ENCODE results near the gene SPTBN5. TPM values are rescaled to one million over a fixed set of nuclear protein-coding genes. Genes with fewer than 3 reads are reported as not detected.

SPTBN5 gene
- total RNA-seq, 1 donor from 2014 or later: 4.2 TPM

- no peaks in the 10 kb centered on the region for H3K9me3 Mint-ChIP-seq
- no peak for TF ChIP-seq CTCF (conservative IDR thresholded peaks at IDR 0.05)
- H3K4me1 Mint-ChIP-seq (ENCODE audit: unreplicated experiment): peaks cover 24% of the 10 kb centered on the region
- H3K27me3 Mint-ChIP-seq: no peaks in the 10 kb centered on the region
- DNase-seq (ENCODE audit: extremely low spot score, unreplicated experiment): no peak
- H3K36me3 Mint-ChIP-seq: peaks cover 3% of the 10 kb centered on the region
- peak overlapping the region; percentile 36 for H3K27ac Mint-ChIP-seq
- H3K4me3 Mint-ChIP-seq: no peak overlapping the region
Measured at GRCh38 chr15:41806291-41807181, 87.3 kb downstream of the SPTBN5 start.

GRCh38 chr15:41805711-41806110 is 88.1 kb downstream of the SPTBN5 start:
- DNase-seq (ENCODE audit: extremely low spot score, unreplicated experiment): no peak
- Mint-ChIP-seq H3K27ac (peak overlapping the region; percentile 7), H3K4me1 (ENCODE audit: unreplicated experiment) (peaks cover 19% of the 10 kb centered on the region), H3K9me3 (no peaks in the 10 kb centered on the region), H3K36me3 (peaks cover 7% of the 10 kb centered on the region), H3K27me3 (no peaks in the 10 kb centered on the region), H3K4me3 (no peak overlapping the region)
- no peak for TF ChIP-seq CTCF (conservative IDR thresholded peaks at IDR 0.05)

- Mint-ChIP-seq H3K27me3 (no peaks in the 10 kb centered on the region), H3K9me3 (no peaks in the 10 kb centered on the region), H3K27ac (peak overlapping the region; percentile 85), H3K36me3 (peaks cover 7% of the 10 kb centered on the region), H3K4me1 (ENCODE audit: unreplicated experiment) (peaks cover 19% of the 10 kb centered on the region), H3K4me3 (peak overlapping the region; percentile 13)
- DNase-seq (ENCODE audit: extremely low spot score, unreplicated experiment): no peak
- no peak for TF ChIP-seq CTCF (conservative IDR thresholded peaks at IDR 0.05)
Measured at GRCh38 chr15:41804916-41805666, 88.8 kb downstream of the SPTBN5 start.

- Mint-ChIP-seq H3K4me1 (ENCODE audit: unreplicated experiment) (peaks cover 19% of the 10 kb centered on the region), H3K4me3 (no peak overlapping the region), H3K36me3 (peaks cover 7% of the 10 kb centered on the region), H3K27me3 (no peaks in the 10 kb centered on the region), H3K9me3 (no peaks in the 10 kb centered on the region), H3K27ac (peak overlapping the region; percentile 85)
- no peak for DNase-seq (ENCODE audit: extremely low spot score, unreplicated experiment)
- TF ChIP-seq CTCF (conservative IDR thresholded peaks at IDR 0.05): no peak
Measured at GRCh38 chr15:41804361-41804760, 89.5 kb downstream of the SPTBN5 start.

GRCh38 chr15:41801850-41802455 is 91.9 kb downstream of the SPTBN5 start:
- Mint-ChIP-seq H3K27ac (no peak overlapping the region), H3K4me3 (no peak overlapping the region), H3K4me1 (ENCODE audit: unreplicated experiment) (peaks cover 32% of the 10 kb centered on the region), H3K27me3 (no peaks in the 10 kb centered on the region), H3K36me3 (peaks cover 4% of the 10 kb centered on the region), H3K9me3 (no peaks in the 10 kb centered on the region)
- TF ChIP-seq CTCF (conservative IDR thresholded peaks at IDR 0.05): no peak
- no peak for DNase-seq (ENCODE audit: extremely low spot score, unreplicated experiment)
